GM19043 (cell line): ENCODE data around the gene PLEKHA6.

ENCODE experiments used
- ATAC-seq: cut with Tn5 transposase; IDR thresholded peaks from one replicate; pipeline ENCODE4 v1.9.1; 2021; ENCODE audit warnings: low read depth; ENCODE audit not compliant: unreplicated experiment

PLEKHA6 gene

GRCh38 chr1:204222006-204222763, 137.5 kb downstream of the PLEKHA6 start:
- no peak for ATAC-seq

- no peak for ATAC-seq
These were observed 138.5 kb downstream of the PLEKHA6 start for GRCh38 chr1:204221271-204221670.

- ATAC-seq, result no peak
These were observed 139.6 kb downstream of the PLEKHA6 start for GRCh38 chr1:204219971-204220616.

- ATAC-seq, result no peak
These were observed 141.2 kb downstream of the PLEKHA6 start for GRCh38 chr1:204218552-204218951.

- ATAC-seq, result no peak
These were observed 142.1 kb downstream of the PLEKHA6 start for GRCh38 chr1:204217648-204218000.

GRCh38 chr1:204216880-204217647, 142.7 kb downstream of the PLEKHA6 start:
- ATAC-seq, result no peak

- no peak for ATAC-seq
These were observed 143.5 kb downstream of the PLEKHA6 start for GRCh38 chr1:204216236-204216635.

- ATAC-seq, result no peak
These were observed 145.8 kb downstream of the PLEKHA6 start, which contains the start of gene GOLT1A for GRCh38 chr1:204213668-204214662. TSS of gene GOLT1A (minus strand) at chr1:204213988. CDS start at chr1:204213906, 82 bp downstream.

GRCh38 chr1:204212715-204213114, 147.0 kb downstream of the PLEKHA6 start:
- ATAC-seq, result no peak

- ATAC-seq, result no peak
These were observed 148.7 kb downstream of the PLEKHA6 start for GRCh38 chr1:204211046-204211445.

- no peak for ATAC-seq
These were observed 152.6 kb downstream of the PLEKHA6 start for GRCh38 chr1:204207136-204207616.

- ATAC-seq, result no peak
These were observed 153.6 kb downstream of the PLEKHA6 start for GRCh38 chr1:204206121-204206520.

- no peak for ATAC-seq
These were observed 154.2 kb downstream of the PLEKHA6 start for GRCh38 chr1:204205486-204205885.

GRCh38 chr1:204204944-204205343, 154.8 kb downstream of the PLEKHA6 start:
- ATAC-seq, result no peak

- ATAC-seq, result no peak
These were observed 156.4 kb downstream of the PLEKHA6 start for GRCh38 chr1:204203206-204203767.

- ATAC-seq, result no peak
These were observed 157.2 kb downstream of the PLEKHA6 start for GRCh38 chr1:204202481-204202880.

GRCh38 chr1:204201348-204202040, 158.2 kb downstream of the PLEKHA6 start:
- ATAC-seq, result no peak

- ATAC-seq, result no peak
These were observed 160.2 kb downstream of the PLEKHA6 start for GRCh38 chr1:204199579-204199978.
